Vagina (tissue), 2 donors: Measurements from ENCODE around the gene GNAO1. TPM values are rescaled to one million over a fixed set of nuclear protein-coding genes. Genes with fewer than 3 reads are reported as not detected.
"Not testable (repeated sequence)": the region's sequence is repeated elsewhere in the genome, so short reads cannot be mapped to it uniquely, and the experiment has no call there.

Source experiments
- DNase-seq, 2 donors: peaks; one replicate each; pipeline ENCODE4 v3.0.0-alpha.2; 2017; ENCODE audit errors: extremely low spot score in 2 of 2
- H3K27ac ChIP-seq: fragments of 200-600 bp; sonication (generic); one replicate; pipeline ENCODE4 v1.5.1; 2019
- H3K27me3 ChIP-seq: fragments of 200-600 bp; sonication (generic); one replicate; pipeline ENCODE4 v1.5.1; 2019
- H3K36me3 ChIP-seq, 2 donors: fragments of 200-600 bp; sonication (generic); one replicate each; pipeline ENCODE4 v1.5.1; 2017 to 2019
- H3K4me1 ChIP-seq: fragments of 200-600 bp; sonication (generic); one replicate; pipeline ENCODE4 v1.5.1; 2019
- H3K4me3 ChIP-seq, 2 donors: fragments of 200-600 bp; sonication (generic); 1 replicate in 1 of 2; 2 replicates in 1 of 2; pipeline ENCODE4 v1.5.1; 2016 to 2019
- H3K9me3 ChIP-seq: fragments of 200-600 bp; sonication (generic); one replicate; pipeline ENCODE4 v1.5.1; 2019
- CTCF ChIP-seq, 3 experiments: fragments of 450-650 bp in 2 of 3; fragments of 200-600 bp in 1 of 3; sonication (generic) in 1 of 3; IDR thresholded peaks; one replicate each; pipeline ENCODE4 v1.5.1; 2017 to 2019; ENCODE audit warnings: antibody characterized with exemption in 3 of 3, mild to moderate bottlenecking in 2 of 3, moderate library complexity in 2 of 3
- POLR2A ChIP-seq, 2 donors: fragments of 450-650 bp; IDR thresholded peaks; one replicate each; pipeline ENCODE4 v1.6.1; 2017; ENCODE audit warnings: antibody characterized with exemption in 2 of 2, mild to moderate bottlenecking in 2 of 2, moderate library complexity in 2 of 2
- POLR2AphosphoS5 ChIP-seq, 2 donors: sonication (generic); formaldehyde crosslinking; IDR thresholded peaks; one replicate each; pipeline ENCODE4 v1.9.0; 2017; ENCODE audit warnings: antibody characterized with exemption in 2 of 2, mild to moderate bottlenecking in 2 of 2, low read depth in 1 of 2; ENCODE audit not compliant: insufficient read depth in 1 of 2
- intact Hi-C: fragments of 100-400 bp; cut with DNase I; formaldehyde crosslinking; loops from one replicate; pipeline ENCODE4 v1.15.1; 2023
- total RNA-seq: library from RNA; depleted of rRNA; stranded (reverse); fragments of >200 nt; gene quantifications from one replicate; pipeline ENCODE4 v1.2.3, GENCODE V29; 2016

The GNAO1 gene
- total RNA-seq, 1 donor from 2014 or later, result 16.2 TPM

GRCh38 chr16:56389554-56389953, 198.3 kb downstream of the GNAO1 start:
- H3K4me3 ChIP-seq, result no peak overlapping the region

GRCh38 chr16:56396724-56397123, 205.4 kb downstream of the GNAO1 start:
- not testable (repeated sequence) for H3K4me1 ChIP-seq, H3K9me3 ChIP-seq

More at GRCh38 chr16:56389554-56389953, 198.3 kb downstream of the GNAO1 start:
- intact Hi-C loops, result no loop called here
- no peaks in the 10 kb centered on the region for H3K9me3 ChIP-seq
- H3K27ac ChIP-seq, result no peak overlapping the region
- peaks cover 0 to 65% of the 10 kb centered on the region in 2 donors for H3K36me3 ChIP-seq
- H3K4me1 ChIP-seq, result no peaks in the 10 kb centered on the region
- TF ChIP-seq POLR2AphosphoS5 (IDR thresholded peaks at IDR 0.05; ENCODE audit: insufficient read depth in 1 of 2, low read depth in 1 of 2), result no peak
- no peak for DNase-seq
- no peaks in the 10 kb centered on the region for H3K27me3 ChIP-seq

GRCh38 chr16:56399047-56399446, 207.8 kb downstream of the GNAO1 start:
- Histone ChIP-seq H3K4me3 (no peak overlapping the region), H3K9me3 (no peaks in the 10 kb centered on the region), H3K27me3 (no peaks in the 10 kb centered on the region), H3K4me1 (no peaks in the 10 kb centered on the region), H3K27ac (no peak overlapping the region), H3K36me3 (peaks cover 0 to 42% of the 10 kb centered on the region in 2 donors)
- intact Hi-C loops, result no loop called here
- DNase-seq, result no peak
- no peak for TF ChIP-seq POLR2AphosphoS5 (IDR thresholded peaks at IDR 0.05; ENCODE audit: insufficient read depth in 1 of 2, low read depth in 1 of 2)

More at GRCh38 chr16:56396724-56397123, 205.4 kb downstream of the GNAO1 start:
- H3K27me3 ChIP-seq, intact Hi-C loops, DNase-seq, H3K27ac ChIP-seq, H3K4me3 ChIP-seq: not testable (repeated sequence)
- peaks cover 0 to 25% of the 10 kb centered on the region in 2 donors for H3K36me3 ChIP-seq

- Histone ChIP-seq H3K4me3 (no peak overlapping the region), H3K36me3 (peaks cover 0 to 47% of the 10 kb centered on the region in 2 donors), H3K27ac (no peak overlapping the region), H3K4me1 (no peaks in the 10 kb centered on the region), H3K27me3 (no peaks in the 10 kb centered on the region), H3K9me3 (no peaks in the 10 kb centered on the region)
- no peak for DNase-seq
- TF ChIP-seq POLR2A (IDR thresholded peaks at IDR 0.05), result no peak
- intact Hi-C loops, result no loop called here
Observed at GRCh38 chr16:56399486-56399885, 208.2 kb downstream of the GNAO1 start.

GRCh38 chr16:56400458-56400857, 209.2 kb downstream of the GNAO1 start:
- H3K9me3 ChIP-seq, result no peaks in the 10 kb centered on the region
- no peak overlapping the region for H3K4me3 ChIP-seq
- H3K27ac ChIP-seq, result no peak overlapping the region
- intact Hi-C loops, result no loop called here
- DNase-seq, result no peak
- TF ChIP-seq POLR2A (IDR thresholded peaks at IDR 0.05), result no peak
- TF ChIP-seq CTCF (IDR thresholded peaks at IDR 0.05), result no peak
- no peak for TF ChIP-seq POLR2AphosphoS5 (IDR thresholded peaks at IDR 0.05; ENCODE audit: insufficient read depth in 1 of 2, low read depth in 1 of 2)
- no peaks in the 10 kb centered on the region for H3K4me1 ChIP-seq
- no peaks in the 10 kb centered on the region for H3K27me3 ChIP-seq
- H3K36me3 ChIP-seq, result peaks cover 0 to 53% of the 10 kb centered on the region in 2 donors

- no peak for DNase-seq
- TF ChIP-seq POLR2A (IDR thresholded peaks at IDR 0.05), result no peak
- no peak for TF ChIP-seq POLR2AphosphoS5 (IDR thresholded peaks at IDR 0.05; ENCODE audit: insufficient read depth in 1 of 2, low read depth in 1 of 2)
- TF ChIP-seq CTCF (IDR thresholded peaks at IDR 0.05), result no peak
- Histone ChIP-seq H3K27ac (no peak overlapping the region), H3K36me3 (peaks cover 0 to 53% of the 10 kb centered on the region in 2 donors), H3K27me3 (no peaks in the 10 kb centered on the region), H3K4me1 (no peaks in the 10 kb centered on the region), H3K9me3 (no peaks in the 10 kb centered on the region), H3K4me3 (no peak overlapping the region)
- intact Hi-C loops, result no loop called here
Observed at GRCh38 chr16:56401482-56401881, 210.2 kb downstream of the GNAO1 start.

GRCh38 chr16:56405977-56406672, 214.8 kb downstream of the GNAO1 start:
- H3K4me1 ChIP-seq, result no peaks in the 10 kb centered on the region
- peaks cover 0 to 57% of the 10 kb centered on the region in 2 donors for H3K36me3 ChIP-seq
- H3K27ac ChIP-seq, result no peak overlapping the region
- H3K4me3 ChIP-seq, result no peak overlapping the region
- H3K27me3 ChIP-seq, result no peaks in the 10 kb centered on the region
- intact Hi-C loops, result no loop called here
- DNase-seq, result no peak
- TF ChIP-seq CTCF (IDR thresholded peaks at IDR 0.05) (no peak), POLR2A (IDR thresholded peaks at IDR 0.05) (no peak), POLR2AphosphoS5 (IDR thresholded peaks at IDR 0.05; ENCODE audit: insufficient read depth in 1 of 2, low read depth in 1 of 2) (no peak)
- no peaks in the 10 kb centered on the region for H3K9me3 ChIP-seq
